HFF-Myc (cell line): ENCODE measurements around the gene BRI3BP.

Experiments
- DNase-seq: peaks from one replicate; pipeline ENCODE4 v3.0.0-alpha.2; 2011; ENCODE audit warnings: low read depth; ENCODE audit errors: extremely low read depth
- H3K4me3 ChIP-seq: replicated peaks from 2 replicates; pipeline ENCODE4 v1.5.1; 2011; ENCODE audit warnings: low read depth, mild to moderate bottlenecking, control low read depth, low read length
- CTCF ChIP-seq: IDR thresholded peaks from 2 replicates; pipeline ENCODE4 v1.5.1; 2012; ENCODE audit warnings: mild to moderate bottlenecking, low read depth, low read length, control low read depth; ENCODE audit errors: missing control alignments

The BRI3BP gene

GRCh38 chr12:125018356-125018755, 24.9 kb downstream of the BRI3BP start:
- H3K4me3 ChIP-seq = no peak overlapping the region
- DNase-seq = no peak
- TF ChIP-seq CTCF = no peak

GRCh38 chr12:125021096-125021495, 27.7 kb downstream of the BRI3BP start:
- no peak for TF ChIP-seq CTCF
- DNase-seq = no peak

GRCh38 chr12:125021771-125022170, 28.3 kb downstream of the BRI3BP start:
- H3K4me3 ChIP-seq = no peak overlapping the region

More at GRCh38 chr12:125021096-125021495, 27.7 kb downstream of the BRI3BP start:
- H3K4me3 ChIP-seq = no peak overlapping the region

GRCh38 chr12:125023065-125023464, 29.6 kb downstream of the BRI3BP start:
- TF ChIP-seq CTCF = no peak
- H3K4me3 ChIP-seq = no peak overlapping the region
- no peak for DNase-seq

More at GRCh38 chr12:125021771-125022170, 28.3 kb downstream of the BRI3BP start:
- no peak for DNase-seq
- no peak for TF ChIP-seq CTCF

GRCh38 chr12:125024949-125025563, 31.6 kb downstream of the BRI3BP start:
- H3K4me3 ChIP-seq = no peak overlapping the region
- no peak for DNase-seq
- no peak for TF ChIP-seq CTCF

GRCh38 chr12:125025606-125026235, 32.3 kb downstream of the BRI3BP start:
- DNase-seq = no peak
- no peak overlapping the region for H3K4me3 ChIP-seq
- TF ChIP-seq CTCF = no peak
